Panc1 (cell line): ENCODE measurements around the gene CATSPERE.

ENCODE experiments used
- CTCF ChIP-seq: fragments of 450-650 bp; IDR thresholded peaks from 2 replicates; pipeline ENCODE4 v1.5.1; 2017; ENCODE audit warnings: mild to moderate bottlenecking
- REST ChIP-seq, 2 experiments: IDR thresholded peaks; 2 replicates each; pipeline ENCODE4 v1.6.1; 2011 to 2012; ENCODE audit warnings: low read depth in 2 of 2, control low read depth in 1 of 2, low read length in 1 of 2, mild to moderate bottlenecking in 1 of 2, moderate library complexity in 1 of 2; ENCODE audit not compliant: insufficient read depth in 1 of 2
- SIN3A ChIP-seq: IDR thresholded peaks from 2 replicates; pipeline ENCODE4 v1.6.1; 2012; ENCODE audit warnings: low read depth, mild to moderate bottlenecking, low read length, moderate library complexity, borderline replicate concordance; ENCODE audit not compliant: insufficient read depth

- TF ChIP-seq CTCF (no peak; the same call in 1 of the 2 replicates), REST (IDR thresholded peaks at IDR 0.05; ENCODE audit: insufficient read depth in 1 of 2, low read depth in 2 of 2, low read length in 1 of 2) (no peak), SIN3A (no peak)
Measured at GRCh38 chr1:244583358-244583982, 122.4 kb downstream of the CATSPERE start.
